ENCODE results near the gene GALNT17. TPM values are rescaled to one million over a fixed set of nuclear protein-coding genes. Genes with fewer than 3 reads are reported as not detected.

The GALNT17 gene
- total RNA-seq, 1 experiment from 2014 or later, result not detected

DNA sequence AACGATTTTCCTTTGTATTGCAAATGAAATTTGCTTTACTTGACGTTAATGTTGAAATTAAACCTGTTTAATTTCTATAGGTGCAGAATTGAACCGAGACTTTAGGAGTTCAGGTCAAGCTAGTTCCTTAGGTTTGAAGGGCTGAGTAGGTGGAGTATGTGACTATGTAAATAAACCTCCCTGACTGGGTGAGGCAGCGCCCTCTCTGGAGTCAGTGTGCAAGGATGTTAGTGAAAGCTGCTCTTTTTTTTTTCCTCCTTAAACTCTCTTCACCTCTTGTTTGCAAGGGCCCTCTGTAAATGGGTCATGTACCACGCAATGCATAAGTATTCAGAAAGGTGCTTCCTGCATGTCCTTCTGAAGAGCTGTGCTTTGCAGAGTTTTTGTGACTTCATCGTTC, 33.8 kb downstream of the GALNT17 start:
- peaks cover 12% of the 10 kb centered on the region for H3K9me3 ChIP-seq (ENCODE audit: low read depth, low read length, poor library complexity, severe bottlenecking)
- ChIA-PET CTCF (interaction anchor here (0.5 kb wide), 1 partner anchor 335 kb away, joined by 4 read pairs; no protein-coding TSS in a partner anchor), POLR2A (ENCODE audit: low non-redundant PET) (no interaction called here)
- no peaks in the 10 kb centered on the region for H3K27me3 ChIP-seq (replicated peaks; ENCODE audit: insufficient read depth, low read depth, low read length, poor library complexity)
- TF ChIP-seq CTCF (conservative IDR thresholded peaks at IDR 0.05; ENCODE audit: low read depth, low read length) (no peak), EZH2 (IDR thresholded peaks at IDR 0.05; ENCODE audit: borderline replicate concordance, low read depth, low read length, poor library complexity, severe bottlenecking) (no peak)
- no peaks in the 10 kb centered on the region for H3K36me3 ChIP-seq (ENCODE audit: insufficient read depth, low read length, poor library complexity, severe bottlenecking)
- no peak overlapping the region for H3K4me3 ChIP-seq (ENCODE audit: low read depth, low read length, poor library complexity, severe bottlenecking)
- intact Hi-C loops (cut with micrococcal nuclease; ENCODE audit: unreplicated experiment), result no loop called here
- no peak for DNase-seq (ENCODE audit: low spot score)
- BruUV-seq (replicated peaks), result no TSS peak
- H3K4me1 ChIP-seq (ENCODE audit: insufficient read depth, low read length, poor library complexity, severe bottlenecking), result no peaks in the 10 kb centered on the region
- no peak overlapping the region for H3K27ac ChIP-seq (ENCODE audit: low read depth, low read length, poor library complexity, severe bottlenecking)

- H3K4me1 ChIP-seq (ENCODE audit: insufficient read depth, low read length, poor library complexity, severe bottlenecking), result no peaks in the 10 kb centered on the region
- CTCF ChIA-PET, result no interaction called here
- intact Hi-C loops (cut with micrococcal nuclease; ENCODE audit: unreplicated experiment), result no loop called here
- TF ChIP-seq EZH2 (IDR thresholded peaks at IDR 0.05; ENCODE audit: borderline replicate concordance, low read depth, low read length, poor library complexity, severe bottlenecking), result no peak
- no peak for TF ChIP-seq CTCF (conservative IDR thresholded peaks at IDR 0.05; ENCODE audit: low read depth, low read length)
- BruUV-seq (replicated peaks), result no TSS peak
- H3K27ac ChIP-seq (ENCODE audit: low read depth, low read length, poor library complexity, severe bottlenecking), result no peak overlapping the region
- POLR2A ChIA-PET (ENCODE audit: low non-redundant PET), result no interaction called here
- H3K4me3 ChIP-seq (ENCODE audit: low read depth, low read length, poor library complexity, severe bottlenecking), result no peak overlapping the region
- DNase-seq (ENCODE audit: low spot score), result no peak
- no peaks in the 10 kb centered on the region for H3K27me3 ChIP-seq (replicated peaks; ENCODE audit: insufficient read depth, low read depth, low read length, poor library complexity)
- H3K36me3 ChIP-seq (ENCODE audit: insufficient read depth, low read length, poor library complexity, severe bottlenecking), result no peaks in the 10 kb centered on the region
- peaks cover 17% of the 10 kb centered on the region for H3K9me3 ChIP-seq (ENCODE audit: low read depth, low read length, poor library complexity, severe bottlenecking)
Measured at GRCh38 chr7:71171476-71171875, 39.5 kb downstream of the GALNT17 start.

DNA sequence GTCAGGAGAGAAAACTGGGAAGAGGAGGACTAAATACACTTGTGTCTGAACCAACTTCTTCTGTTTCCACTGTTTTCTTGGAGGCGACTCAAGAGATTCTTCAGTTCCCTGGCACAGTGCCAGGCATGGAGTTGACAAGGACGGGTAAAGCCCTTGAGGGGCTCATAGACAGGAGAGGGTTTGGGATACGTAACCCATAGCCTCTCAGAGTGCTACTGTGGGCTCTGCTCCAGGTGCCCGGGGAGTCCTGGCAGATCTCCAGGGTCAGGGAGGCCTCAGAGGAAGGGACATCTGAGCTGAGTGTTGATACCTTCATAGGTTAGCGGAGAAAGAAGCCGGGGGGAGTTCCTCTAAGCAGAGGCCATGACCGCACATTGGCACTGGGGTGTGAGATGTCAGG, 42.0 kb downstream of the GALNT17 start:
- Histone ChIP-seq H3K36me3 (ENCODE audit: insufficient read depth, low read length, poor library complexity, severe bottlenecking) (no peaks in the 10 kb centered on the region), H3K27ac (ENCODE audit: low read depth, low read length, poor library complexity, severe bottlenecking) (no peak overlapping the region), H3K4me1 (ENCODE audit: insufficient read depth, low read length, poor library complexity, severe bottlenecking) (no peaks in the 10 kb centered on the region), H3K4me3 (ENCODE audit: low read depth, low read length, poor library complexity, severe bottlenecking) (no peak overlapping the region), H3K9me3 (ENCODE audit: low read depth, low read length, poor library complexity, severe bottlenecking) (peaks cover 26% of the 10 kb centered on the region), H3K27me3 (replicated peaks; ENCODE audit: insufficient read depth, low read depth, low read length, poor library complexity) (no peaks in the 10 kb centered on the region)
- BruUV-seq (replicated peaks), result no TSS peak
- no peak for DNase-seq (ENCODE audit: low spot score)
- intact Hi-C loops (cut with micrococcal nuclease; ENCODE audit: unreplicated experiment), result no loop called here
- TF ChIP-seq CTCF (conservative IDR thresholded peaks at IDR 0.05; ENCODE audit: low read depth, low read length) (no peak), EZH2 (IDR thresholded peaks at IDR 0.05; ENCODE audit: borderline replicate concordance, low read depth, low read length, poor library complexity, severe bottlenecking) (no peak)
- CTCF ChIA-PET, result no interaction called here
- POLR2A ChIA-PET (ENCODE audit: low non-redundant PET), result no interaction called here

Data from A673 (cell line).